ENCODE data around the gene THBD. TPM values are rescaled to one million over a fixed set of nuclear protein-coding genes. Genes with fewer than 3 reads are reported as not detected.

Gene THBD
- total RNA-seq, 6 experiments from 2014 or later, result 1.4 to 15.6 (median 4.9) TPM

GRCh38 chr20:23023621-23024177 is 25.8 kb downstream of the THBD start:
- Histone ChIP-seq H3K4me1 (no peaks in the 10 kb centered on the region), H3K9me3 (no peaks in the 10 kb centered on the region), H3K27me3 (no peaks in the 10 kb centered on the region), H3K4me3 (no peak overlapping the region), H3K36me3 (no peaks in the 10 kb centered on the region), H3K27ac (no peak overlapping the region)
- WGBS (ENCODE audit: insufficient coverage, low coverage, low lambda C conversion rate, missing lambda C conversion rate), result 69% methylated on average over 10 of the region's 10 CpGs
- intact Hi-C loops (cut with DNase I), result no loop called here
- TF ChIP-seq POLR2A (IDR thresholded peaks at IDR 0.05), result no peak
- no peak for TF ChIP-seq CTCF (IDR thresholded peaks at IDR 0.05)
- no peak for DNase-seq
- no peak for ATAC-seq

GRCh38 chr20:23022849-23023248 is 26.6 kb downstream of the THBD start:
- no peak for TF ChIP-seq CTCF (IDR thresholded peaks at IDR 0.05)
- H3K4me3 ChIP-seq, result no peak overlapping the region
- no peak overlapping the region for H3K27ac ChIP-seq
- no peaks in the 10 kb centered on the region for H3K9me3 ChIP-seq
- no peaks in the 10 kb centered on the region for H3K4me1 ChIP-seq
- WGBS (ENCODE audit: insufficient coverage, low coverage, low lambda C conversion rate, missing lambda C conversion rate), result 59% methylated on average over 4 of the region's 4 CpGs
- H3K27me3 ChIP-seq, result no peaks in the 10 kb centered on the region
- no peaks in the 10 kb centered on the region for H3K36me3 ChIP-seq
- DNase-seq (no peak), ATAC-seq (no peak)
- intact Hi-C loops (cut with DNase I), result no loop called here

- intact Hi-C loops (cut with DNase I), result no loop called here
- Histone ChIP-seq H3K4me1 (no peaks in the 10 kb centered on the region), H3K4me3 (no peak overlapping the region), H3K27ac (no peak overlapping the region), H3K27me3 (no peaks in the 10 kb centered on the region), H3K9me3 (no peaks in the 10 kb centered on the region), H3K36me3 (no peaks in the 10 kb centered on the region)
- 63% methylated on average over 5 of the region's 5 CpGs for WGBS (ENCODE audit: insufficient coverage, low coverage, low lambda C conversion rate, missing lambda C conversion rate)
- no peak for ATAC-seq
- TF ChIP-seq CTCF (IDR thresholded peaks at IDR 0.05) (no peak), POLR2A (IDR thresholded peaks at IDR 0.05) (no peak)
- no peak for DNase-seq
Measured at GRCh38 chr20:23021951-23022350, 27.5 kb downstream of the THBD start.

GRCh38 chr20:23021541-23021940 is 27.9 kb downstream of the THBD start:
- Histone ChIP-seq H3K27ac (no peak overlapping the region), H3K9me3 (no peaks in the 10 kb centered on the region), H3K27me3 (no peaks in the 10 kb centered on the region), H3K36me3 (no peaks in the 10 kb centered on the region), H3K4me1 (no peaks in the 10 kb centered on the region), H3K4me3 (no peak overlapping the region)
- intact Hi-C loops (cut with DNase I), result no loop called here
- no peak for DNase-seq
- no peak for TF ChIP-seq POLR2A (IDR thresholded peaks at IDR 0.05)
- no peak for TF ChIP-seq CTCF (IDR thresholded peaks at IDR 0.05)
- WGBS (ENCODE audit: insufficient coverage, low coverage, low lambda C conversion rate, missing lambda C conversion rate), result 50% methylated on average over 1 of the region's 1 CpG
- ATAC-seq, result no peak

Measured in right lobe of liver (tissue), 6 donors.